GM12892 (cell line): ENCODE data around the gene GABRG3.

Source experiments
- POLR2A ChIP-seq: IDR thresholded peaks from 2 replicates; pipeline ENCODE4 v1.6.1; 2011; ENCODE audit warnings: low read depth, low read length, control low read depth
- POLR2AphosphoS5 ChIP-seq: IDR thresholded peaks from 2 replicates; pipeline ENCODE4 v1.6.1; 2011; ENCODE audit warnings: low read depth, low read length, control low read depth
- TAF1 ChIP-seq: IDR thresholded peaks from 2 replicates; pipeline ENCODE4 v1.6.1; 2011; ENCODE audit warnings: low read depth, mild to moderate bottlenecking, control low read depth, low read length, borderline replicate concordance

GRCh38 chr15:27182561-27183110 is 211.7 kb downstream of the GABRG3 start:
- TF ChIP-seq POLR2AphosphoS5 (no peak), POLR2A (no peak), TAF1 (no peak)
